ENCODE results near the gene MRPS31. TPM values are rescaled to one million over a fixed set of nuclear protein-coding genes. Genes with fewer than 3 reads are reported as not detected.
"Not testable (repeated sequence)": the region's sequence is repeated elsewhere in the genome, so short reads cannot be mapped to it uniquely, and the experiment has no call there.

MRPS31 gene
- total and polyA plus RNA-seq, 4 donors: 12.9 to 20.5 (median 16.4) TPM

- H3K36me3 ChIP-seq (ENCODE audit: control insufficient read depth in 1 of 2, insufficient read depth in 2 of 2, low read length in 1 of 2): peaks cover 0 to 1% of the 10 kb centered on the region in 2 donors
- H3K9me3 ChIP-seq (ENCODE audit: control insufficient read depth, low read length): no peaks in the 10 kb centered on the region
- H3K4me3 ChIP-seq (ENCODE audit: low read length in 2 of 2): no peak overlapping the region
- H3K4me1 ChIP-seq (ENCODE audit: control insufficient read depth in 1 of 2, insufficient read depth in 2 of 2, low read length in 2 of 2): no peaks in the 10 kb centered on the region
- intact Hi-C loops (cut with DNase I): no loop called here
- no peak for ATAC-seq (ENCODE audit: low FRiP score)
- H3K27me3 ChIP-seq (ENCODE audit: control insufficient read depth in 1 of 2, insufficient read depth in 2 of 2, low read length in 1 of 2): no peaks in the 10 kb centered on the region
- 94 to 96% methylated on average over 3 of the region's 3 CpGs for WGBS, 2 donors
- H3K27ac ChIP-seq (ENCODE audit: low read depth in 1 of 2, low read length in 2 of 2): no peak overlapping the region
- no peak for DNase-seq
These were observed 22.3 kb upstream of the MRPS31 start for GRCh38 chr13:40793339-40793738.

GRCh38 chr13:40792284-40793051 lies 21.5 kb upstream of the MRPS31 start:
- no peaks in the 10 kb centered on the region for H3K4me1 ChIP-seq (ENCODE audit: control insufficient read depth in 1 of 2, insufficient read depth in 2 of 2, low read length in 2 of 2)
- H3K9me3 ChIP-seq (ENCODE audit: control insufficient read depth, low read length): no peaks in the 10 kb centered on the region
- peaks cover 0 to 1% of the 10 kb centered on the region in 2 donors for H3K36me3 ChIP-seq (ENCODE audit: control insufficient read depth in 1 of 2, insufficient read depth in 2 of 2, low read length in 1 of 2)
- no peak for DNase-seq
- intact Hi-C loops (cut with DNase I): no loop called here
- 90 to 93% methylated on average over 10 of the region's 10 CpGs for WGBS, 2 donors
- no peak overlapping the region for H3K4me3 ChIP-seq (ENCODE audit: low read length in 2 of 2)
- no peaks in the 10 kb centered on the region for H3K27me3 ChIP-seq (ENCODE audit: control insufficient read depth in 1 of 2, insufficient read depth in 2 of 2, low read length in 1 of 2)
- H3K27ac ChIP-seq (ENCODE audit: low read depth in 1 of 2, low read length in 2 of 2): no peak overlapping the region
- no peak for ATAC-seq (ENCODE audit: low FRiP score)

GRCh38 chr13:40790154-40790616 lies 19.2 kb upstream of the MRPS31 start:
- Histone ChIP-seq H3K36me3 (ENCODE audit: control insufficient read depth in 1 of 2, insufficient read depth in 2 of 2, low read length in 1 of 2) (no peaks in the 10 kb centered on the region), H3K9me3 (ENCODE audit: control insufficient read depth, low read length) (no peaks in the 10 kb centered on the region), H3K4me1 (ENCODE audit: control insufficient read depth in 1 of 2, insufficient read depth in 2 of 2, low read length in 2 of 2) (no peaks in the 10 kb centered on the region), H3K27me3 (ENCODE audit: control insufficient read depth in 1 of 2, insufficient read depth in 2 of 2, low read length in 1 of 2) (no peaks in the 10 kb centered on the region), H3K4me3 (ENCODE audit: low read length in 2 of 2) (peak overlapping the region; percentile 39 to 67), H3K27ac (ENCODE audit: low read depth in 1 of 2, low read length in 2 of 2) (peak overlapping the region in 1 of 2 donors; percentile 78)
- intact Hi-C loops (cut with DNase I): no loop called here
- DNase-seq (no peak), ATAC-seq (ENCODE audit: low FRiP score) (no peak)
- 17 to 19% methylated on average over 9 of the region's 9 CpGs for WGBS, 2 donors

- Histone ChIP-seq H3K27me3 (ENCODE audit: control insufficient read depth in 1 of 2, insufficient read depth in 2 of 2, low read length in 1 of 2) (no peaks in the 10 kb centered on the region), H3K36me3 (ENCODE audit: control insufficient read depth in 1 of 2, insufficient read depth in 2 of 2, low read length in 1 of 2) (no peaks in the 10 kb centered on the region), H3K4me1 (ENCODE audit: control insufficient read depth in 1 of 2, insufficient read depth in 2 of 2, low read length in 2 of 2) (no peaks in the 10 kb centered on the region), H3K4me3 (ENCODE audit: low read length in 2 of 2) (peak within 1 kb of the TSS; percentile 39 to 67), H3K9me3 (ENCODE audit: control insufficient read depth, low read length) (no peaks in the 10 kb centered on the region), H3K27ac (ENCODE audit: low read depth in 1 of 2, low read length in 2 of 2) (peak within 1 kb of the TSS; percentile 17 to 78)
- WGBS, 2 donors: 0 to 1% methylated on average over 72 to 101 of the region's 101 CpGs
- DNase-seq: peak; percentile 83 to 94
- intact Hi-C loops (cut with DNase I): no loop called here
- ATAC-seq (ENCODE audit: low FRiP score): peak; percentile 90
These were observed 18.5 kb upstream of the MRPS31 start, which contains the start of gene SLC25A15 for GRCh38 chr13:40789275-40790153. Gene SLC25A15 (plus strand): TSS chr13:40789611. CDS start chr13:40793227, 3,616 bp downstream.

- intact Hi-C loops (cut with DNase I); H3K4me1 ChIP-seq (ENCODE audit: control insufficient read depth in 1 of 2, insufficient read depth in 2 of 2, low read length in 2 of 2); H3K27me3 ChIP-seq (ENCODE audit: control insufficient read depth in 1 of 2, insufficient read depth in 2 of 2, low read length in 1 of 2); H3K9me3 ChIP-seq (ENCODE audit: control insufficient read depth, low read length); ATAC-seq (ENCODE audit: low FRiP score); DNase-seq; H3K36me3 ChIP-seq (ENCODE audit: control insufficient read depth in 1 of 2, insufficient read depth in 2 of 2, low read length in 1 of 2): not testable (repeated sequence)
- Histone ChIP-seq H3K4me3 (ENCODE audit: low read length in 2 of 2) (peak overlapping the region; percentile 39 to 67), H3K27ac (ENCODE audit: low read depth in 1 of 2, low read length in 2 of 2) (peak overlapping the region in 1 of 2 donors; percentile 62)
- 62 to 65% methylated on average over 18 of the region's 18 CpGs for WGBS, 2 donors
These were observed 17.7 kb upstream of the MRPS31 start for GRCh38 chr13:40788540-40789274.

GRCh38 chr13:40787062-40787461 lies 16.1 kb upstream of the MRPS31 start:
- WGBS, 2 donors: 78 to 81% methylated on average over 5 of the region's 5 CpGs
- intact Hi-C loops (cut with DNase I): no loop called here
- H3K4me1 ChIP-seq (ENCODE audit: control insufficient read depth in 1 of 2, insufficient read depth in 2 of 2, low read length in 2 of 2): no peaks in the 10 kb centered on the region
- H3K9me3 ChIP-seq (ENCODE audit: control insufficient read depth, low read length): no peaks in the 10 kb centered on the region
- H3K4me3 ChIP-seq (ENCODE audit: low read length in 2 of 2): no peak overlapping the region
- H3K36me3 ChIP-seq (ENCODE audit: control insufficient read depth in 1 of 2, insufficient read depth in 2 of 2, low read length in 1 of 2): no peaks in the 10 kb centered on the region
- H3K27ac ChIP-seq (ENCODE audit: low read depth in 1 of 2, low read length in 2 of 2): no peak overlapping the region
- ATAC-seq (ENCODE audit: low FRiP score) (no peak), DNase-seq (no peak)
- H3K27me3 ChIP-seq (ENCODE audit: control insufficient read depth in 1 of 2, insufficient read depth in 2 of 2, low read length in 1 of 2): no peaks in the 10 kb centered on the region

- DNase-seq (no peak), ATAC-seq (ENCODE audit: low FRiP score) (no peak)
- intact Hi-C loops (cut with DNase I): no loop called here
- no peaks in the 10 kb centered on the region for H3K36me3 ChIP-seq (ENCODE audit: control insufficient read depth in 1 of 2, insufficient read depth in 2 of 2, low read length in 1 of 2)
- H3K9me3 ChIP-seq (ENCODE audit: control insufficient read depth, low read length): no peaks in the 10 kb centered on the region
- H3K4me3 ChIP-seq (ENCODE audit: low read length in 2 of 2): no peak overlapping the region
- H3K4me1 ChIP-seq (ENCODE audit: control insufficient read depth in 1 of 2, insufficient read depth in 2 of 2, low read length in 2 of 2): no peaks in the 10 kb centered on the region
- no peaks in the 10 kb centered on the region for H3K27me3 ChIP-seq (ENCODE audit: control insufficient read depth in 1 of 2, insufficient read depth in 2 of 2, low read length in 1 of 2)
- no peak overlapping the region for H3K27ac ChIP-seq (ENCODE audit: low read depth in 1 of 2, low read length in 2 of 2)
- 88 to 94% methylated on average over 4 of the region's 4 CpGs for WGBS, 2 donors
These were observed 15.6 kb upstream of the MRPS31 start for GRCh38 chr13:40786568-40786996.

- Histone ChIP-seq H3K27ac (ENCODE audit: low read depth in 1 of 2, low read length in 2 of 2) (no peak overlapping the region), H3K36me3 (ENCODE audit: control insufficient read depth in 1 of 2, insufficient read depth in 2 of 2, low read length in 1 of 2) (no peaks in the 10 kb centered on the region), H3K4me1 (ENCODE audit: control insufficient read depth in 1 of 2, insufficient read depth in 2 of 2, low read length in 2 of 2) (no peaks in the 10 kb centered on the region), H3K4me3 (ENCODE audit: low read length in 2 of 2) (no peak overlapping the region), H3K9me3 (ENCODE audit: control insufficient read depth, low read length) (no peaks in the 10 kb centered on the region), H3K27me3 (ENCODE audit: control insufficient read depth in 1 of 2, insufficient read depth in 2 of 2, low read length in 1 of 2) (no peaks in the 10 kb centered on the region)
- 73 to 76% methylated on average over 4 of the region's 4 CpGs for WGBS, 2 donors
- no peak for DNase-seq
- intact Hi-C loops (cut with DNase I): no loop called here
- ATAC-seq (ENCODE audit: low FRiP score): no peak
These were observed 13.6 kb upstream of the MRPS31 start for GRCh38 chr13:40784540-40784939.

Data from aorta (tissue), 5 donors.